Measurements from ENCODE around the gene R3HDM4.

The R3HDM4 gene

GRCh38 chr19:929891-930258, 16.9 kb upstream of the R3HDM4 start:
- no peak for DNase-seq (ENCODE audit: low read depth in 2 of 2)

- no peak for DNase-seq (ENCODE audit: low read depth in 2 of 2)
These were observed 16.3 kb upstream of the R3HDM4 start for GRCh38 chr19:929203-929890.

- no peak for DNase-seq (ENCODE audit: low read depth in 2 of 2)
These were observed 15.6 kb upstream of the R3HDM4 start for GRCh38 chr19:928471-929202.

DNA sequence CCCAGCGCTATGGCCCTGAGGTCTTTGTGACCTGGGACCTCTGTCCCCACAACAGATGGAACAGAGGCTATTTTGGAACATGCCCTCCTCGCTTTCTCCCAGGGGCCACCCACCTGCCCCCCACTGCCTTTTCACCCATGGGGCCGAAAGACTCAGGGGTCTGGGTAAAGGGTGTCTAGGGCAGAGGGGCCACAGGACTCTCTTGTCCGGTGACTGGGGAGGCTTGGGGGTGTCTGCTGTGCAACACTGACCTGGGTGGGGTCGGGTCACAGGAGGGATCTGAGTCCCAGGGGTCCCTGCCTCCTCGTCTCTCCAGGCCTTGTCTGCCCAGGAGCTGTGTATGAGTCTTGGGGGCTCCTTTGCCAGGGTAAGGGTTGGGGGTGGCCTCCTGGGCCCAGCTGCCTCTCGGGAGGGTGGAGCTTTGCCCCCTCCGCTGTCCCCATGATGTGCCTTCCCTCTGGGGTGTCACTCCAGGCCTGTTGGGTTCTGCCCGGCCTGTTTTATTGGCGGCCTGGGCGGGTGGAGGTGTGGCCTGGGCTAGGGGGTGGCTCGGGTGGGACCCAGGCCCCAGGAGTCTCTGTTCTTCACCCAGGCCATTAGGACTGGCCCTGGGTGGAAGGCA, 14.9 kb upstream of the R3HDM4 start:
- no peak for DNase-seq (ENCODE audit: low read depth in 2 of 2)

- DNase-seq (ENCODE audit: low read depth in 2 of 2), result no peak
These were observed 14.3 kb upstream of the R3HDM4 start for GRCh38 chr19:927351-927779.

DNA sequence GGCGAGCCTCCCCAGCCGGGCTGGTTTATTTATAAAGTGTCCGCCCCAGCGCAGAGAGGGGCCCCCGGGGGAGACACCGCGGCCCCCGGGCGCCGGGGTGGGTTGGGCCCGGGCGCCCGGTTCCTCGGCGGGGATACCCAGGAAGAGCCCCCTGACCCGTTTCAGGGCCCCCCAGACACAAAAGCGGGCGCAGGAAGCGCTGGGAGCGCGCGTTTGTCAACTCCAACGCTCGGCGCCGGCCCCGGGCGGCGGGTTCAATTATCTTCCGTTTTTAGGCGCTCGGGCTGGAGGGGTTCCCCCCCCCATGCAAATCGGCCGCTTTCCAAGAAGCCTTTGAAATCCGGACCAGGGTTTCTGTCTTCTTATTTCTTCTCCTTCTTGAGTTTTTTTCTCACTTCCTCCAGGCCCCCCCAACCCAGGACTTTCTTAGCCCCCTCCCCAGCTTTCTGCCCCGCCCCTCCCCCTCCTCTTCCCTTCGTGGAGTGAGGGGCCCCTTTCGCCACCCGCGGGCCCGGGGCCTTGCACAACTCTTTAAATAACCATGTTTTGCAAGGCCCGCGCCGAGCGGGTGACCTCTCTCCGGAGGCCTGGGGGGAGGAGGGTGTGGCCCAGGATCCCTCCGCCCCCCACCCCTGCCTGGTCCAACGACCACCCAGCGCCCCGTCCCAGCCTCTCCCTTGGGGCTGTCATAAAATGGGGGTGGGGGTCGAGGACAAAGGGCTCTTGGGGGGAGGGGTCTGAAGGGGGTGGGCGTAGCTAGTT, 13.8 kb upstream of the R3HDM4 start:
- no peak for DNase-seq (ENCODE audit: low read depth in 2 of 2)

DNA sequence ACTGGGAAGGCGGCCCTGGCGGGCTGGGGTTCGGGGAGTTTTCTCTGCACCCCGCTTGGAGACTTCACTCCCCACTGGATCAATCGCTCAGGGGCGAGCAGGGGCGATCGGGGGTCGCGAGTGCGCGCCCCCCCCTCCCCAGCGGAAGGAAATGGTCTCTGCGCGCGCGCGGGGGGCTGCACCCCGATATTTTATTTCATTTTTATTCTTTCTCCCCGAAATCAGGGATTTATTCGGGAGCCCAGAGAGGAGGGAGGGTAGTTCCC, 13.2 kb upstream of the R3HDM4 start:
- no peak for DNase-seq (ENCODE audit: low read depth in 2 of 2)

DNA sequence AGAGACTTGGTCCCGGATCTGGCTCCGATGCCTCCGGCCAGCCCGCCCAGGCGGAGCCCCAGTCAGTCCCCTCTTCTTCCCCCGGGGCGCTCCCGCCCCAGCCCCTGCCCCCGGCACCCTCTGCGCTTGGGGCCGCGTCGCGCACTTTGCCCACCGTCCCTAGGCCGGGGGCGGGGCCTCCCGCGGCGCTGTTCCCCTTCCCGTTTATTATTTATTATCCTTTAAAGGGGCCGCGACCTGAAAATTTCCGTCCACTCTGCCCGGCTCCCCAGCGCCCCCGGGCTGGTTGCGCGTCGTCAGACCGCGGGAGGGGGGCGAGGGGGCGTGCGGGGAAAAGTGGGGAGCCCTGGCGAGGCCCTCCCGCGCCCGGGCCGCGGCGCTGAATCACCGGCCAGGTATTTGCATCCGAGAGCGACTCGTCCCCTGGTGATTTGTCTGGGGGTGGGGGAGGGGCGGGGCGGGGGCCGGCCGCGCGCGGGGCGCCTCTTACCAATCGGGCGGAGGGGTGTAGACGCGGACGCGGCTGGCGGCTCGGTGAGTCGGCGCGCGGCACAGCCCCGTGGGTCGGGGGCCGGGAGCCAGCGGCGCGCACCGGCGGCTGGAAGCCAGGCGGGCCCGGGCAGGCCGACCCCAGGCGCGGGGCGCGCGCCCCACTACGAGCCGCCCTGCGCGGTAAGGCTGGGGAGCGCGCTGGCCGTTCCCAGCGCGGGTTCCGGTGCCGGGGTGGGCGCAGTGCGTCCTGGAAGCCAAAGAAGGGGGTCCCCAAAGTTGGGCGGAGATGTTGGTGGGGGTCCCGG, 12.7 kb upstream of the R3HDM4 start, which contains the start of gene ARID3A:
Gene ARID3A (plus strand): TSS at position 510 of the 797 bp plus-strand sequence. CDS start 3,494 bp downstream, outside the sequence.
- peak; percentile 41 to 56 for DNase-seq (ENCODE audit: low read depth in 2 of 2)

DNA sequence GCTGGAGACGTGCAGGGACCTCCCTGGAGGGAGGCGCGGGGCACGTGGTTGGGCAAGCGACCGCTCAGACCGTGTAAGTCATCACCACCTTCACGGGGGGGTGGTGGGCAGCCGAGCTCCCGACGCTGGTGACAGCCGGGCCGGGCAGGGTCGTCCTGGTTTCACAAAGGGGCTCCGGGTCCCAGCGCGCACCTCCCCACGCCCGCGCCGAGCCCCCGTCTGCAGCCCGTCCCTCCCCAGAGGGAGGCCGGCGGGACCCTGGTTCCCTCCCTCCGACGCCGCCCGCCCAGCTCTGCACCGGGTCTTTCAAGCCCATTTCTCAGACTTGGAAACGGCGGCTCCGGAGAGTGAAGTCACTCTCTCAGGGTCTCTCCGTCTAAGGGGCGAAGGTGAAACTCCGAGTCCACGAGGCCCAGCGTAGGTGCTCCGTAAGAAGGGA, 12.1 kb upstream of the R3HDM4 start:
- no peak for DNase-seq (ENCODE audit: low read depth in 2 of 2)

DNA sequence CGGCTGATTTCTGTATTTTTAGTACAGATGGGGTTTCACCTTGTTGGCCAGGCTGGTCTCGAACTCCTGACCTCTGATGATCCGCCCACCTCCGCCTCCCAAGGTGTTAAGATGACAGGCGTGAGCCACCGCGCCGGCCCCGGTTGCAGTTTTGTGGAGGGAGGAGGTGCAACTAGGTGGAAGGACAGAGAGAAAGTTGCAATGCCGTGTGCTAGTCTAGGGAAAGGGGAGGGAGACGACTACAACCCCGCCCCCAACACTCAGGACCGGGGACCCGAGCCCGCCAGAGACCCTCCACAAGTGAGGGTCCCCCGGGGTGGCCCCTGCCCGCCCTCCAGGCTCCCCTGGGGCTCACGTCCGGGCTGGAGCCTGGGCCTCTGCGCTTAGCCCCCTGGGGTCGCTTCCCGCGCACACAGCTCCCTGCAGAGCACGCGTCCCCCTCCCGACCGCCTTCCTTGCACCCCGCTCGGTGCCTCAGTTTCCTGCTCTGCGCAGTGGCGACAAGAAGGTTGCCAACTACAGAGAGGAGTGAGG, 11.6 kb upstream of the R3HDM4 start:
- DNase-seq (ENCODE audit: low read depth in 2 of 2), result no peak

- peak in 1 of 2 donors; percentile 50 for DNase-seq (ENCODE audit: low read depth in 2 of 2)
These were observed 7.2 kb upstream of the R3HDM4 start for GRCh38 chr19:920051-920864.

DNA sequence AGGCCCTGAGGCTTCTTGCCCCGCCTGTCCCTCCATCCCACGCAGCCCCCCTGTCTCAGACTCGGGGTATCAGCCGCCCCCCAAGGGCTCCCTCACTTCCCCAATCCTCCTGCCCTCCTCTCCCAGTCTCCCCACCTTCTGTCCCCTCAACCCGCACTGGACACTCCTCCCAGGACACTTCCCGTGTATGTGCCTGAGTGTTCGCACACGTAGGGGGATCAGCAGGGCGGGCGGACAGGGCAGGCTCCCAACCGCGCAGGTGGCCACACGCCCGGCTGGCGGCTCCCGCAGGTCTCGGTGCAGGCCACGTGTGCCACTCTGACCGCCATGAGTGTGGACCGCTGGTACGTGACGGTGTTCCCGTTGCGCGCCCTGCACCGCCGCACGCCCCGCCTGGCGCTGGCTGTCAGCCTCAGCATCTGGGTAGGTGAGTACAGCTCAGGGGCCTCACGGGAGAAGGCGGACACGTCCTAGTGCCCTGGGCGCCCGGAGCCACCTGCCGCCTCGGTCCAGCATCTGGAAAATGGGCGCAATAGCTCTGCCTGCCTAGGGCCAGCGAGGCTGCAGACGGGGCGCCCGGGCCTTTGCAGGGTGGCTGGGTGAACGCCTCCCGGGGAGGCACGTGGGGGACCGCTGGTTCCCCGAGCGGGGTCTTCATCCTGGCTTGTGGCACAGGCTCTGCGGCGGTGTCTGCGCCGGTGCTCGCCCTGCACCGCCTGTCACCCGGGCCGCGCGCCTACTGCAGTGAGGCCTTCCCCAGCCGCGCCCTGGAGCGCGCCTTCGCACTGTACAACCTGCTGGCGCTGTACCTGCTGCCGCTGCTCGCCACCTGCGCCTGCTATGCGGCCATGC, 6.4 kb upstream of the R3HDM4 start:
- DNase-seq (ENCODE audit: low read depth in 2 of 2), result no peak

- DNase-seq (ENCODE audit: low read depth in 2 of 2), result no peak
These were observed 5.6 kb upstream of the R3HDM4 start for GRCh38 chr19:918481-919198.

DNA sequence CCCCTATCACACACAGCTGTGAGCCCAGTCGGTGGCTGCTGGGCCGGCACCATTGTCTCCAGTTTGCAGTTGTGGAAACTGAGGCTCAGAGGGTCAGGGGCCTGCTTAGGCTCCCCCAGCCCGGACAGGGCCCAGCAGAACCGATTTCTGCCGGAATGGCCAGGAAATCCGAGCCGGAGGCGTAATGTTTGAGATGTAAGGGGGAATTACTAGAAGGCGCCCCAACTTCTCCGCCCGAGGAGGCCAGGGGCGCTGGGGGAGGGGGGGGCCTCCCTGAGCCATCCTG, 5.1 kb upstream of the R3HDM4 start:
- no peak for DNase-seq (ENCODE audit: low read depth in 2 of 2)

GRCh38 chr19:917323-918151, 4.5 kb upstream of the R3HDM4 start, which contains the start of gene KISS1R:
KISS1R (plus strand) TSS chr19:917333; CDS start chr19:917503, 170 bp downstream.
- DNase-seq (ENCODE audit: low read depth in 2 of 2), result no peak

- no peak for DNase-seq (ENCODE audit: low read depth in 2 of 2)
These were observed 3.8 kb upstream of the R3HDM4 start for GRCh38 chr19:916645-917322.

Measured in stimulated activated CD8-positive, alpha-beta memory T cell treated with anti-CD3 and anti-CD28 coated beads, Interleukin-2, amount 100 ng/mL, for 1 hour (primary cell).